IPS DF 4.7 (cell line): Measurements from ENCODE around the gene SPO11.

ENCODE experiments used
- DNase-seq: peaks from one replicate; pipeline ENCODE4 v3.0.0-alpha.2; 2013; ENCODE audit warnings: low spot score; ENCODE audit errors: extremely low read depth

Gene SPO11

DNA sequence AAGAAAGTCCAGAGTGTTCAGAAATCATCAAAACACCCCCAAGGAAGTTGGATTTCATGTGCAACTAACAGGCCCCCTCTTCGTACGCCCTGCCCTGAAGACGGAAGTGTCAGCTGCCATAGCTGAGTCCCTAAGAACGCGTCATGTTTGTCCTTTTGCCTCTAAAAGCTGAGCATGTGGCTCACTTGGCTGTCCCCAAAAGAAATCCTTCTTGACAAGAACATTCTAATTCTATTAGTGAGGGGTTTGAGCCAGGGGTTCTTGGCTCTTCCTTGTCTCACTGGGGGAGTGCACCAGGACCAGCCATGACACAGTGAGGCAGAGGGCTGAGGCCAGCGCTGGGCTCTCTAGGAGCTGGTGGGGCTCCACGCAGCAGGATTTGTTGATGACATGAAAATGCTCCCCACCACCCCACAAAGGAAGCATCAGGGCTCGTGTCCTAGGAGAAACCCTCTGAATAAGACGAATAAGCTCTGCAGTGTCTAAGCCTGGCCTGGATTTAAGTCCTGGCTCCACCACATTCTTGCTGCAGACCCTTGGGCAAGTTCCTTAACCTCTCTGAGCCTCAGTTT is 20.0 kb upstream of the SPO11 start:
- no peak for DNase-seq

DNA sequence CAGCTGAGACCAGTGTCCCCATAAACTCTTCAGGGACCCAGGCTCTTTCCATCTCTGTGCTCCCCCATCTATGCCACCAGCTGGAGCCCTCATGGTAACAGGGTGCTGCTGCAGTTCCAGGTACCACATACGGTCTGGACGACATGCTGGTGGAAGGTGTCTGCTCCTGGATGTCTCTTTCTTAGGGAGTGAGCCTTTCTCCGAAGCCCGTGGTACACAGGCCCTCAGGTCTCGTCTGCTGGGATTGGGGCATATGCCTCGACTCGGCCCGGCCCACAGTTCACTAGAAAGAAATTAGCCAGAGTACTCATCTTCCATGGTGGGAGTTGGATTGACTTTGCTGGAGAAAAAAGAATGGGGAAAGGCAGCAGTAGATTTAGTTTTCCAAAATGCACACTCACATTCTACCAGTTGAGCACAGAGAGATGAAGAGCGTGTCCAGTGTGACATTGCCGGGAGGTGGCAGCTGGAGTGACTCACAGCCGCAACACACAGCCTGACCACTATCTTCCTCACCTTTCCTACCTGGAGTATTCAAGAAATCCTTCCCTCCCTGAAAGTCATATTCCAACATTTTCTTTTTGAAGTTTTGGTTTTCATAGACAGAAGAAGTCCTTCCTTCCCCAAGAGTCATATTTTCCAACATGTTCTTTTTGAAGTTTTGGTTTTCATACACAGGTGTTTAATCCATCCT is 18.6 kb upstream of the SPO11 start:
- DNase-seq: no peak

- DNase-seq: no peak
Measured at GRCh38 chr20:57312138-57312537, 17.5 kb upstream of the SPO11 start.

DNA sequence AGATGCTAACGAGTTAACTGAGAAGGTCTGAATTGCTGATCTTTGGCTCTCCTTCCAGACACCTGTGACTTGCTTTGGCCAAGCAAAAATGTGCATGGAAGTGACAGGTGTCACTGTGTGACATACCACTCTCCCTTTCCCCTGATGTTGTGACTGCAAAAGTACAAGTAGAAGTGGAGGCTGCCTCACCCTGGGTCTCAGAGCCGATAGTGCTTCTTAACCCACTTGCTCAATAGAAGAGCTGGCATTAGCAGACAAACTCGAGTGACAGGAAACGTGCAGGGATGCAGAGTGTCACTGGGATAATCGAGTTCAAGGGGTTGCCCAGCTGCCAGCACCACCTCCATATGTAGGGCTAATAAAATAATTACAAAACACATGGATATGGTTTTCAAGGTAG is 16.4 kb upstream of the SPO11 start:
- no peak for DNase-seq

- no peak for DNase-seq
Measured at GRCh38 chr20:57313951-57314350, 15.7 kb upstream of the SPO11 start.

GRCh38 chr20:57315083-57315975 is 14.3 kb upstream of the SPO11 start:
- no peak for DNase-seq

DNA sequence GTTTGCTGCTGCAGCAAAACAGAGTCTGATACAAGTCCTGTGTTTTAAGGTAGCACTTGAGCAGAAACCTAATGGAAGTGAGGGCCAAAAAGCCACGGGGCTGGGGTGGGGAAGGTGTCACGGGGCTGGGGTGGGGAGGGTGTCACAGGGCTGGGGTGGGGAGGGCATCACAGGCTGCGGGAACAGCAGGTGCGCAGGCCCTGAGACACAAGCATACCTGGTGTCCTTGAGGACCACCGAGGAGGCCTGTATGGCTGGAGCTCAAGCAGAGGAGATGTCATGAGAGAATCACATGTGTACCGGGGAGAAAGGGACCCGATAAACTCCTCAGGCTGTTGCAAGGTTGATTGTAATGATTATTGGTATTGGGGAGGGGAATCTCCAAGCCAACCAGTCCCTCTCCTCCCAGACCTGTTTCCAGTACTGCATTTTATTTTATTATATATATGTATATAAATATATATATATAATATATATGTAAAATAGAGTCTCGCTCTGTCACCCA is 13.6 kb upstream of the SPO11 start:
- DNase-seq: no peak

DNA sequence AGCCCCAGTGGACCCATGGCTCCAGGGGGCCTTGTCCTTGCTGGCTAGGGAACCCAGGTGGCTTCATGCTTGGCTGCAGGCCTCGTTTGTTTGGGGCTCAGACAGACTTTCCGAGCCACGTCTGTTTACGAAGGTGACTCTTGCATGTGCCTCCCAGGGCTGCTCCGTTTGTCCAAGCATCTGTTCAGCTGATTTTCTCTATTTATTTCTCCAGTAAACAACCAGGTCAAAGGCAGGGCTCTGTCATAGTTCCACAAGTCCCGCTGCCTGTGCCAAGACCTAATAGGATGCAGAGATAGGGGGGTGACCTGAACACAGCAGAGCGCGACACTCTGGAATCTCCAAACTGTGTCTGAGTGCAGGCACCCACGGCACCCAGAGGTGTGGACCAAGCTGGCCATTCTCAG is 12.8 kb upstream of the SPO11 start:
- no peak for DNase-seq

GRCh38 chr20:57317316-57317788 is 12.3 kb upstream of the SPO11 start:
- no peak for DNase-seq

DNA sequence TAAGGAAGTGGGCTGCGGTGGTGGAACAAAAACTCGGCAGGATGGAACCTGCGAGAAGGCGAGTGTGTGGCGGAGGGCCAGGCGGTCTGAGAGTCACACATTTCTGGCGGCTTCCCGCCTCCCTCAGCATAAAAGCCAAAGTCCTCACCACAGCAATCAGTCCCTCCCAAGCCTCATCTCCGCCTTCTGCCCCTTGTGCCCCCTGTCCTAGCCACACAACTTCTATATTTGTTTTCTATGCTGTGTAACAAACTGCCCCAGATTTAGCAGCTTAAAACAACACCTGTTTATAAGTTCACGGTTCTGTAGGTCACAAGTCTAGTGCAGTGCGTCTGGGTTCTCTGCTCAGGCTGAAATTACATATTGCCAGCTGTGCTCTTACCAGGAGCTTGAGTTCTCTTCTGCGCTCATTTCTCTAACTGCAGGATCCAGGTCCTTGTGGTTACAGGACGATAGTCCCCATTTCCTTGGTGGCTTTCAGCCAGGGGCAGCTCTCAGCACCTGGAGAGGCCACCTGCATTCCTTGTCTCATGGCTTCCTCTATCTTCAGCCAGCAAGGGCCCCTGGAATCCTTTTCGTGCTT is 11.7 kb upstream of the SPO11 start:
- no peak for DNase-seq

DNA sequence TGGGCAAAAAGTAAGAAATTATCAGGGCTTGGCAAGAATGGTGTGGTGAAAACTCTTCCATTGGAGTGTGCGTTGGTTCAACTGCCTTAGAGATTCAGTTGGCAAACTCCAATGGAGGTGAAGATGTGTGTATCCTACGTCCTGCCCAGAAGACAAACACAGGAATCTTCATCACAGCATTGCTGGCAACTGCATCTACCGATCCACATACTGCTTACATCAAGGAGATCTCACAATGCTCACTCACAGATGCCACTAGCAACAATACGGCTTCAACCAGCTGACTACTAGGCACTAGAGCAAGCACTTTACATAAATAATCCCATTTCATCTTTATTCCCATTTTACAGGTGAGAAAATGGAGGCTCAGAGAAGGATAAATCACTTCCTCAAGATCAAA is 10.0 kb upstream of the SPO11 start:
- DNase-seq: no peak

GRCh38 chr20:57320358-57320757 is 9.2 kb upstream of the SPO11 start:
- no peak for DNase-seq

GRCh38 chr20:57321142-57321541 is 8.5 kb upstream of the SPO11 start:
- DNase-seq: no peak

DNA sequence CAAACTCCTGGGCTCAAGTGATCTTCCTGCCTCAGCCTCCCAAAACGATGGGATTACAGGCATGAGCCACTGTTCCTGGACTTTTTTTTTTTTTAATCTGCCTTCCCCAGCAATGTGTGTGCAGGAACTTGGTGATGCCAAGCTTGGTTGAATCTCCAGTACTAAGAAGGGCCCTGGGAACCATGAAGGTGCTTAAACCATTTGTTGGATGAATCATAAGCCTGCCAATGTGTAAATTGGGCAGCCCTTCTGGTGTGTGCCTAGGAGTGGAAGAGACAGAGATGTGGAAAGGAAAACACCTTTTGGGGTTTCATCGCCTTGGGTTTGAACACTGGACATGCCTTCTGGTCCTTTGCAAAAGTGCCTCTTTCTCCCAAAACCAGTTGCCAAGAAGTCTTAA is 7.1 kb upstream of the SPO11 start:
- no peak for DNase-seq

DNA sequence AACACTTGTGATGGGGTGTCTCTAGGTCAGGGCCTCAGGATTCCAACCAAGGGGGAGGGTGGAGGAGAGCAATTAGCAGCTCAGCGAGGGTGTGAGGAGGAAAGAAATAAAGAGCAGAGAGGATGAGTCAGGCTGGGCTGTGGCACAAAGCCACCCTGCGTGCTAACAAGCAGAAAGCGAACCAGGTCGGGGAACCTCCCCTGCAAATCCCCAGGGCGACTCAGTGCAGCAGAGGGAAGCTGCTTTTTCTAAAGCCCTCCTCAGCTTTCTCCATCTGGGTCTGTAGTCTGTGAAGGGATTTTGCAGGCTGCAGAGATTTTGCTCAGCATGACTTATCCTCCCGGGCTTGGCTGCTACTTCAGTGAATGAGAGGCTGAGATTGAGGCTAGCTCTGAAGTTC is 6.6 kb upstream of the SPO11 start:
- DNase-seq: no peak

GRCh38 chr20:57325632-57326356 is 3.8 kb upstream of the SPO11 start:
- no peak for DNase-seq

DNA sequence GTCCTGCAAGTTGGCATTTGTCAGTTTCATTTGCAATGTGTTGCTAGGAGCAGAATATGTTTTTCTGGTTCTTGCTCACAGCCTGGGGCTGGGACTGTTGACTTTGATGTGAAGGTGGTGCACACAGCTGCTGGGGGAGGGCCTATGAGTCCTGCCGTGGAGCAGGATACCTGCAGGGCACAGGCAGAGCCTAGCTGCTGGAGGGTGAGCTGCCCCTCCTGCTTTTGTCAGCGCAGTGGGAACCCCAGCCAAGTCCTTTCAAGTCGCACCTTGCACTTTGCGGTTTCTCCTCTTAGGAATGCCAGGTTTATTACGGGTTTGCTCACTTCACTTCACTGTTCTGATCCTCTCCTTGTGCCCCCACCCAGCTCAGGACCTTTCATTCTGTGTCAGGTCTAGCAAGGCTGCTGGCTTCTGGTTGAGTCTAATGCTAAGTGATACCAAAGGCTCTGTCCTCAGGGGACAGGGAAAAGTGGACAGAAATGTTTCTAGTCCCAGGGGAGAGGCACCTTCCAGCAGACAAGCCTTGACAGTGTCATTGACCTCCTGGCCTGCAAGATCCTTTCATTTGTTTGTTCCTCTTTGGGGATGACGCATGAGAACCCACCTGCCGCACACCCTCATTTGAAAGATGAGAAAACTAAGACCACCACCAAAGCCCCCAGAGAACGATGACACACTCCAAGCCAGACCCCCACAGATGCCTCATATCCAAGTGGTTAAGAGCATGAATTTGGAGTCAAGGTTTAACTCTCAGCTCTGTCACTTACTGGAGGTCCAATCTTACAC is 2.7 kb upstream of the SPO11 start:
- DNase-seq: no peak

DNA sequence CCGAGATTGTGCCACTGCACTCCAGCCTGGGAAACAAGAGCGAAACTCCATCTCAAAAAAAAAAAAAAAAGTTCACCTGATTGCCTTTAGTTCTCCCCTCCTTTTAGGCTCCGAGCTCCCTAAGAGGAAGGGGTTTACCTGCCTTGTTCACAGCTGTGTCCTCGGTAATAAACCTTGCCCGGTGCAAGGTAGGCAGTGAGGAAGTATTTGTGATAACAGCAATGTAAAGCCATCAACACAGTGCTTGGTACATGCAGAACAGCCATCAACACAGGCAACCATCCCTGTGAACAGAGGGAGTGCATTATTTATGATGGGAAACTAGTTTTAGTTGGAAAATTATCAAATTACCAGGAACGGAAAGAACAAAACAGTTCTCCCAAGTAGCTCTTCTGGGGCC is 1.8 kb upstream of the SPO11 start:
- no peak for DNase-seq

GRCh38 chr20:57330998-57331397 is 1.4 kb downstream of the SPO11 start:
- no peak for DNase-seq
